ENCODE measurements around the gene HBEGF.

GRCh38 chr5:140381972-140382371 lies 35.6 kb upstream of the HBEGF start:
- no peak for TF ChIP-seq REST (IDR thresholded peaks at IDR 0.05; ENCODE audit: unreplicated experiment)
- TF ChIP-seq EZH2phosphoT487 (IDR thresholded peaks at IDR 0.05; ENCODE audit: unreplicated experiment), result no peak
- no peak for TF ChIP-seq CTCF (conservative IDR thresholded peaks at IDR 0.05; ENCODE audit: low read depth in 2 of 2)
- TF ChIP-seq POLR2AphosphoS5 (IDR thresholded peaks at IDR 0.05; ENCODE audit: low read depth), result no peak
- TF ChIP-seq EZH2 (IDR thresholded peaks at IDR 0.05; ENCODE audit: low read depth, unreplicated experiment), result no peak
- TF ChIP-seq ZNF331 (CRISPR knock-in tag; IDR thresholded peaks at IDR 0.05; ENCODE audit: low read depth), result no peak
- TF ChIP-seq NANOG (IDR thresholded peaks at IDR 0.05; ENCODE audit: borderline replicate concordance), result no peak
- no peak for TF ChIP-seq CREB1 (CRISPR knock-in tag; IDR thresholded peaks at IDR 0.05; ENCODE audit: low read depth)
- TF ChIP-seq ETS1 (IDR thresholded peaks at IDR 0.05), result no peak
- no peak for TF ChIP-seq JUNB (IDR thresholded peaks at IDR 0.05; ENCODE audit: unreplicated experiment)
- TF ChIP-seq, protein P1, sequence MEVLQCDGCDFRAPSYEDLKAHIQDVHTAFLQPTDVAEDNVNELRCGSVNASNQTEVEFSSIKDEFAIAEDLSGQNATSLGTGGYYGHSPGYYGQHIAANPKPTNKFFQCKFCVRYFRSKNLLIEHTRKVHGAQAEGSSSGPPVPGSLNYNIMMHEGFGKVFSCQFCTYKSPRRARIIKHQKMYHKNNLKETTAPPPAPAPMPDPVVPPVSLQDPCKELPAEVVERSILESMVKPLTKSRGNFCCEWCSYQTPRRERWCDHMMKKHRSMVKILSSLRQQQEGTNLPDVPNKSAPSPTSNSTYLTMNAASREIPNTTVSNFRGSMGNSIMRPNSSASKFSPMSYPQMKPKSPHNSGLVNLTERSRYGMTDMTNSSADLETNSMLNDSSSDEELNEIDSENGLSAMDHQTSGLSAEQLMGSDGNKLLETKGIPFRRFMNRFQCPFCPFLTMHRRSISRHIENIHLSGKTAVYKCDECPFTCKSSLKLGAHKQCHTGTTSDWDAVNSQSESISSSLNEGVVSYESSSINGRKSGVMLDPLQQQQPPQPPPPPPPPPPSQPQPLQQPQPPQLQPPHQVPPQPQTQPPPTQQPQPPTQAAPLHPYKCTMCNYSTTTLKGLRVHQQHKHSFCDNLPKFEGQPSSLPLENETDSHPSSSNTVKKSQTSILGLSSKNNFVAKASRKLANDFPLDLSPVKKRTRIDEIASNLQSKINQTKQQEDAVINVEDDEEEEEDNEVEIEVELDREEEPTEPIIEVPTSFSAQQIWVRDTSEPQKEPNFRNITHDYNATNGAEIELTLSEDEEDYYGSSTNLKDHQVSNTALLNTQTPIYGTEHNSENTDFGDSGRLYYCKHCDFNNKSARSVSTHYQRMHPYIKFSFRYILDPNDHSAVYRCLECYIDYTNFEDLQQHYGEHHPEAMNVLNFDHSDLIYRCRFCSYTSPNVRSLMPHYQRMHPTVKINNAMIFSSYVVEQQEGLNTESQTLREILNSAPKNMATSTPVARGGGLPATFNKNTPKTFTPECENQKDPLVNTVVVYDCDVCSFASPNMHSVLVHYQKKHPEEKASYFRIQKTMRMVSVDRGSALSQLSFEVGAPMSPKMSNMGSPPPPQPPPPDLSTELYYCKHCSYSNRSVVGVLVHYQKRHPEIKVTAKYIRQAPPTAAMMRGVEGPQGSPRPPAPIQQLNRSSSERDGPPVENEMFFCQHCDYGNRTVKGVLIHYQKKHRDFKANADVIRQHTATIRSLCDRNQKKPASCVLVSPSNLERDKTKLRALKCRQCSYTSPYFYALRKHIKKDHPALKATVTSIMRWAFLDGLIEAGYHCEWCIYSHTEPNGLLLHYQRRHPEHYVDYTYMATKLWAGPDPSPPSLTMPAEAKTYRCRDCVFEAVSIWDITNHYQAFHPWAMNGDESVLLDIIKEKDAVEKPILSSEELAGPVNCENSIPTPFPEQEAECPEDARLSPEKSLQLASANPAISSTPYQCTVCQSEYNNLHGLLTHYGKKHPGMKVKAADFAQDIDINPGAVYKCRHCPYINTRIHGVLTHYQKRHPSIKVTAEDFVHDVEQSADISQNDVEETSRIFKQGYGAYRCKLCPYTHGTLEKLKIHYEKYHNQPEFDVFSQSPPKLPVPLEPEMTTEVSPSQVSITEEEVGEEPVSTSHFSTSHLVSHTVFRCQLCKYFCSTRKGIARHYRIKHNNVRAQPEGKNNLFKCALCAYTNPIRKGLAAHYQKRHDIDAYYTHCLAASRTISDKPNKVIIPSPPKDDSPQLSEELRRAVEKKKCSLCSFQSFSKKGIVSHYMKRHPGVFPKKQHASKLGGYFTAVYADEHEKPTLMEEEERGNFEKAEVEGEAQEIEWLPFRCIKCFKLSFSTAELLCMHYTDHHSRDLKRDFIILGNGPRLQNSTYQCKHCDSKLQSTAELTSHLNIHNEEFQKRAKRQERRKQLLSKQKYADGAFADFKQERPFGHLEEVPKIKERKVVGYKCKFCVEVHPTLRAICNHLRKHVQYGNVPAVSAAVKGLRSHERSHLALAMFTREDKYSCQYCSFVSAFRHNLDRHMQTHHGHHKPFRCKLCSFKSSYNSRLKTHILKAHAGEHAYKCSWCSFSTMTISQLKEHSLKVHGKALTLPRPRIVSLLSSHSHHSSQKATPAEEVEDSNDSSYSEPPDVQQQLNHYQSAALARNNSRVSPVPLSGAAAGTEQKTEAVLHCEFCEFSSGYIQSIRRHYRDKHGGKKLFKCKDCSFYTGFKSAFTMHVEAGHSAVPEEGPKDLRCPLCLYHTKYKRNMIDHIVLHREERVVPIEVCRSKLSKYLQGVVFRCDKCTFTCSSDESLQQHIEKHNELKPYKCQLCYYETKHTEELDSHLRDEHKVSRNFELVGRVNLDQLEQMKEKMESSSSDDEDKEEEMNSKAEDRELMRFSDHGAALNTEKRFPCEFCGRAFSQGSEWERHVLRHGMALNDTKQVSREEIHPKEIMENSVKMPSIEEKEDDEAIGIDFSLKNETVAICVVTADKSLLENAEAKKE (CRISPR knock-in tag; IDR thresholded peaks at IDR 0.05), result no peak

Measured in GM23338 (cell line).